Activated T-cell treated with anti-CD3 and anti-CD28 coated beads for 24 hours (primary cell): ENCODE results near the gene SZT2.
"Not testable (repeated sequence)": the region's sequence is repeated elsewhere in the genome, so short reads cannot be mapped to it uniquely, and the experiment has no call there.

Source experiments
- DNase-seq: peaks from one replicate; pipeline ENCODE4 v3.0.0-alpha.2; 2020; ENCODE audit warnings: low read depth

Gene SZT2

DNA sequence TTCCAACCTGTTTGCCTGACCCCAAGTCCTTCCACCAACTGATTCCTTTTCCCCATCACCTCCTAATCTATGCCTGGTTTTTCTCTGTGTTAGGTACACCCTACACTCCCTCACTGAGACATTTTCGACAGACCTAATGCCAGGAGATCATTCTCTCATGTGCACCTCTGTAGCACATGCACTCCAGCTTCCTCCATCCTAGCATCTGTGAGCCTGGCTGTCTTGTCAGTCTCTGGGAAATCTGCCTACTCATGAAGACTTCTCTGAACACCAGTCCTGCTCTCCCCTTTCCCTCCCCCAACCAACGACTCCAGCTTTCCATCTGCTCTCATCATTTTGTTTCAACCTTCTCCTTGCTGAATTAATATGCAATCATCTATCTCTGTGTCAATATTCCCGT lies 1.1 kb upstream of the SZT2 start:
- no peak for DNase-seq

DNA sequence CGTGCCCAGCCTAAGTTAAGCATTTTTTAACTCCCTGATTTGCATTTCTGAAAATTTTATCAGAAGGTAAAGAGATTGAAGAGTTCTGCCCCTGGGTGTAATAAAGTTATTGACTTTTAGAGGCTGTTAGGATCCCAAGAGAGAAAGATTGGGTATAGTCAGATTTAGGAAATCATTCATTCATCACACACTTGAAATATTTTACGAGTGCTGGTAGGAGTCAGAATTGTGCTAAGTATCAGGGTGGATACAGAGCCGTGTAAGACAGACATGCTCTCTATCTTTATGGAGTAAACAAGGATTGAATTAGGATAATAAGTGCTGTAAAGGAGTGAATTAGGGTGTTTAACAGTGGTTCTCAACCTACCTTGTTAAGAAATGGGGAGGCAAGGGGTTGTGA lies 3.0 kb downstream of the SZT2 start:
- no peak for DNase-seq

DNA sequence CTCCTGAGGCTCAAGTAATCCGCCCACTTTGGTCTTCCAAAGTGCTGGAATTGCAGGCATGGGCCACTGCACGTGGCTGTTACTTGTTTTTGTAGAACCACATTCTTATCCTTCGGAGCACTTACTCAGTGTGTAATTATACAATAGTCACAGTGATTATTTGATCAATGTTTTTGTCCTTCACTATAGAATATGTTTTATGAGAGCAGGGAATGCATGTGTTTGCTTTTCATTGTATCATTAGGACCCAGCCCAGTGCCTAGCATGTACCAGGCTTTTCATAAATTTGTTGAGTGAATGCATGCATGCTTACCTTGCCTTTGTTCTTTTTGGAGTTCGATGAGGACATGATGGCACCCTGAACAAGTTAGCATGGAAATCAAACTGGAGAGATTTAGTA lies 5.8 kb downstream of the SZT2 start:
- DNase-seq, result no peak

GRCh38 chr1:43396059-43396458 lies 6.4 kb downstream of the SZT2 start:
- DNase-seq, result no peak

DNA sequence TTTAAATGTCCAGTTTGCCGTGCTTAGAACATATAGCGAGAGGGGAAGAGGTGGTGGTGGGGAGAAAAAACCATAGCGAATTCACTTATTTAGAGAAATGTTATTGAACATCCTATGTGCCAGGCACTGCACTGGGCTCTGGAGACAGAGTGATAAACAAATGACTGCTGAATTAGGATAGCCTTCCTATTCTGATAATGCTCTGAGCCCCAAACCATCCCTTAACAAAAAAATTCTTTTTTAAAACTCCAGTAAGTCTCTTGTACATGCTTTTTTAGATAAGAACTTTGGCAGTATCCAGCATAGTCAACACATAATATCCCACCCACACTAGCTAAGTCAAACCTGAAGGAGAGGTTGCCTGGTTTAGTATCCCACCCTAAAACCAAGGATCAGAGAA lies 8.5 kb downstream of the SZT2 start:
- no peak for DNase-seq

- DNase-seq, result not testable (repeated sequence)
Measured at GRCh38 chr1:43400441-43400840, 10.7 kb downstream of the SZT2 start.

DNA sequence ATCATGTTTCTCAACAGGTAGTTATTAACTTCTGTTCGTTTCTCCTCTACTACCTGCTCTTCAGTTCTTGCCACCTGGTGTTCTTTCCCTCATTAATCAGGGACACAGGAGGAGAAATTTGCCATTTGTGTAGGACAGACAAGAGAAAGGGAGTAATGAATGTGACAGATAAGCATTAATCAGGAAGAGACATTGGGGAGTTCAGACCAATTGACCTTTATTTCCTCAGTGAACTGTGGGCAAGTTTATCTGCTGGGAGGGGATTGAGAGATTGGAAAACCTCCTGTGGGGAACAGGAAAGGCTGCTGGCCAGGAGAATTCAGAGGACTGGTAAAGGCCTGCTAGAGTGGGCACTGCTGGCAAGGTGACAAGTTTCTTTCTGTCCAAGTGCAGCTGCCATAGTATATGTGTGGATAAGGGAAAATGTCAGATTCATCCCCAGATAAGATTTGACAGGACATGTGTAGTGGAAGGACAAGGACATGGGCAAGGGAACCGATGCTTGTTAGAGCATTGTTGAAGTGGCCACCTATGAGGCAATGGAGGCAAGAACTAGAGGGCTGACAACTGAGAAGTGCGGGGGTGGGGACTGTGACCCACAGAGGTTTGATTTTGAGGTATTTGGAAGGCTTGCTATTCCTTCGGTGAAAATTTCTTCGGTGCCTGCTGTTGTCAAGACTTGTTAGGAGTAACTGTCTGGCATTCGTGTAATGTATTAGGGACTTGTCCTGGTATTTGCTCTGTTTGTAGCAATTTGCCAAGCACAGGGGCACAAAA lies 12.6 kb downstream of the SZT2 start:
- DNase-seq, result no peak

GRCh38 chr1:43404353-43404752 lies 14.7 kb downstream of the SZT2 start:
- no peak for DNase-seq

- DNase-seq, result no peak
Measured at GRCh38 chr1:43405219-43405875, 15.6 kb downstream of the SZT2 start.

GRCh38 chr1:43405876-43406234 lies 16.2 kb downstream of the SZT2 start:
- DNase-seq, result no peak

- no peak for DNase-seq
Measured at GRCh38 chr1:43410571-43410970, 20.9 kb downstream of the SZT2 start.

- not testable (repeated sequence) for DNase-seq
Measured at GRCh38 chr1:43413426-43413825, 23.7 kb downstream of the SZT2 start.

GRCh38 chr1:43414634-43415223 lies 25.0 kb downstream of the SZT2 start:
- peak; percentile 51 for DNase-seq

GRCh38 chr1:43415901-43416300 lies 26.2 kb downstream of the SZT2 start:
- no peak for DNase-seq

DNA sequence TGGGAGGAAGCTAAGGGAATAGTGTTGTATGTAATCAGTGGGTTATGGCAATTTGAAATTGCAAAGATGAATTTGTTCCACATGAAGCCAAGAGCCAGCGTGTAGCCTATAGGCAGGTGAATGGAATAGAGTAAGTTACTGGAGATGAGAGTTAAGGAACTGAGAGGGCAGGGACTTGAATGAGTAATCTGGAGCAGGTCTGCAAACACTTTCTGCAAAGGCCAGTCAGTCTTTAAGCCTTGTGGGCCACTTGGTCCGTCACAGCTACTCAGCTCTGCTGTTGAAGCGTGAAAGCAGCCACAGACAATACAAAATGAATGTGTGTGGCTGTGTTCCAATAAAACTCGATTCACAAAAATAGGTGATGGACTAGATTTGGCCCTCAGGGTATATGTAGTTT lies 29.2 kb downstream of the SZT2 start:
- DNase-seq, result no peak

DNA sequence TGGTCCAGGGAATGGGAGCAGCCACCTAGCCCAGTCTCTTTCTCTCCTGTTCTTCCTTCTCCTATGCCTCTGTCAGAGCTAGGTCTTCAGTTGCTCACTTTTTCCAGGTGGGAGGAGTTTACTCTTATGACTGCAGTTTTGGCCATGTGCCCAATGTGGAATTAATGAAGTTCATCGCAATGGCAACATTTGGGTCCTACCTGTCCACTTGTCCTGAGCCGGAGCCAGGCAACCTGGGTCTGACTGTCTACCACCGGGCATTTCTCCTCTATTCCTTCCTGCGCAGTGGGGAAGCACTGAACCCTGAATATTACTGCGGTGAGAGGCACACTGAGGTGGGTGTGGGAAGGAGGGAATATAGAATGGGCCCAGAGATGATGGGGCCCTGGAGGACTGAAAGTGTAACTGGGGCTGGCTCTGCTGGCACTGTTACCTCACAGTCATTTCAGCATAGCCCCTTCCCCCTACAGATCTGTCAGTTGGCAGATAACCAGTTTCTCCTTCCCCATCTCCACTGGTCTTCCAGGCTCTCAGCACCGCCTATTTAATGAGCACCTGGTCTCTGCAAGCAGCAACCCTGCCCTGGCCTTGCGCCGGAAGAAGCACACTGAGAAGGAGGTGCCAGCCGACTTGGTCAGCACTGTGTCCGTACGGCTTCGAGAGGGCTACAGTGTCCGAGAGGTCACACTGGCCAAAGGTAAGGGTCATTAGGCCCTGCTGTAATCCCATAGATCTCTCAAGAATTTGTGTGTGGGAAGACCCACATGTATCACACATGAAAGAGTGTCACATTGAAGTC lies 30.1 kb downstream of the SZT2 start:
- DNase-seq, result no peak

GRCh38 chr1:43420874-43421273 lies 31.2 kb downstream of the SZT2 start:
- no peak for DNase-seq

GRCh38 chr1:43421396-43421795 lies 31.7 kb downstream of the SZT2 start:
- no peak for DNase-seq

- DNase-seq, result no peak
Measured at GRCh38 chr1:43421976-43422750, 32.5 kb downstream of the SZT2 start.

DNA sequence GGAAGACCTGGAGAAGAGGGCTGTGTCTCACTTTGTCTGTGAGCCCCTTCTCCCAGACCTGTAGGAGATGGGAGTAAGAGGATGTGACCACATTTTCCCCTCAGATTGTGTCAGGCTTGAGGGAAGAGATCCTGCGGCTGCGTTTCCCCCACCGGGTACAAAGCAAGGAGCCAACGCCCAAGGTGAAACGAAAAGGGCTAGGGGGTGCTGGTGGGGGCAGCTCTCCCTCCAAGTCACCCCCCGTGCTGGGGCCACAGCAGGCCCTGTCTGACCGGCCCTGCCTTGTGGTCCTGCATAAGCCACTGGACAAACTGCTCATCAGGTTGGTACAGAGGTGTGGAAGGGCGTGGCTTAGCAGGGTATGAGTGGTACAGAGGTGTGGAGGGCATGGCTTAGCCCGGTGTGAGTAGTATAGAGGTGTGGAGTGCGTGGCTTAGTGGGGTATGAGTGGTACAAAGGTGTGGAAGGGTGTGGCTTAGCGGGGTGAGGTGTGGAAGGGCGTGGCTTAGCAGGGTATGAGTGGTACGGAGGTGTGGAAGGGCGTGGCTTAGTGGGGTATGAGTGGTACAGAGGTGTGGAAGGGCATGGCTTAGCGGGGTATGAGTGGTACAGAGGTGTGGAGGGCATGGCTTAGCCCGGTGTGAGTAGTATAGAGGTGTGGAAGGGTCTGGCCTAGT lies 33.4 kb downstream of the SZT2 start:
- no peak for DNase-seq
